IMR-90 (cell line): ENCODE measurements around the gene HLA-DMB. TPM values are rescaled to one million over a fixed set of nuclear protein-coding genes. Genes with fewer than 3 reads are reported as not detected.

Experiments used
- ATAC-seq: fragments of 200-7000 bp; cut with Tn5 transposase; 2 replicates; pipeline ENCODE4 v1.9.1; 2020; ENCODE audit warnings: low read depth, mild to moderate bottlenecking, moderate library complexity
- BruUV-seq: library from RNA; stranded (reverse); fragments of 400-500 nt; replicated peaks from 2 replicates; lab custom pipeline; 2021; lab: Mats Ljungman, UMichigan
- CTCF ChIA-PET: fragments of 300-600 bp; formaldehyde crosslinking; extraction: SDS; loops from one replicate; lab custom pipeline; 2021; ENCODE audit warnings: antibody characterized with exemption; lab: Yijun Ruan, JAX
- POLR2A ChIA-PET: fragments of 300-600 bp; sonication (Branson Sonifier 250); formaldehyde crosslinking; loops from one replicate; lab custom pipeline; 2022; ENCODE audit warnings: antibody characterized with exemption; ENCODE audit not compliant: unreplicated experiment; lab: Charles Lee
- DNase-seq: peaks from one replicate; pipeline ENCODE4 v3.0.0; 2013
- H2AFZ ChIP-seq: replicated peaks from 2 replicates; pipeline ENCODE3; 2013; ENCODE audit warnings: low read length, mild to moderate bottlenecking; ENCODE audit not compliant: poor library complexity
- H2AK5ac ChIP-seq: 2 replicates; pipeline ENCODE4 v1.6.1; 2013; ENCODE audit warnings: low read depth, low read length, inconsistent platforms
- H2AK9ac ChIP-seq: replicated peaks from 2 replicates; pipeline ENCODE3; 2013; ENCODE audit warnings: mild to moderate bottlenecking, low read depth, low read length, moderate library complexity; ENCODE audit not compliant: poor library complexity
- H2BK120ac ChIP-seq: 2 replicates; pipeline ENCODE4 v1.6.1; 2013; ENCODE audit warnings: low read depth, low read length, inconsistent platforms
- H2BK15ac ChIP-seq: 3 replicates; pipeline ENCODE4 v1.6.1; 2013; ENCODE audit warnings: low read depth, low read length, inconsistent platforms
- H2BK20ac ChIP-seq: 2 replicates; pipeline ENCODE4 v1.6.1; 2013; ENCODE audit warnings: low read depth, mild to moderate bottlenecking, inconsistent platforms, low read length, moderate library complexity
- H2BK5ac ChIP-seq: 2 replicates; pipeline ENCODE4 v1.6.1; 2013; ENCODE audit warnings: mild to moderate bottlenecking, low read depth, low read length, inconsistent platforms; ENCODE audit not compliant: poor library complexity, severe bottlenecking
- H3K14ac ChIP-seq: replicated peaks from 2 replicates; pipeline ENCODE4 v1.6.1; 2013; ENCODE audit warnings: low read depth, low read length, inconsistent platforms
- H3K18ac ChIP-seq: 2 replicates; pipeline ENCODE4 v1.6.1; 2013; ENCODE audit warnings: low read depth, low read length, control low read depth
- H3K23ac ChIP-seq: 2 replicates; pipeline ENCODE4 v1.6.1; 2013; ENCODE audit warnings: low read depth, low read length, inconsistent platforms
- H3K27ac ChIP-seq: 2 replicates; pipeline ENCODE4 v1.5.1; 2013; ENCODE audit warnings: mild to moderate bottlenecking, control low read depth, low read length; ENCODE audit not compliant: insufficient read depth
- H3K27me3 ChIP-seq: 2 replicates; pipeline ENCODE4 v1.6.1; 2013; ENCODE audit warnings: low read length; ENCODE audit not compliant: control insufficient read depth, insufficient read depth
- H3K36me3 ChIP-seq: 2 replicates; pipeline ENCODE4 v1.6.1; 2013; ENCODE audit warnings: low read length, mixed read lengths; ENCODE audit not compliant: control insufficient read depth, insufficient read depth
- H3K4ac ChIP-seq: 2 replicates; pipeline ENCODE4 v1.6.1; 2013; ENCODE audit warnings: low read depth, low read length, inconsistent platforms
- H3K4me1 ChIP-seq: 2 replicates; pipeline ENCODE4 v1.6.1; 2013; ENCODE audit warnings: low read length, mixed read lengths; ENCODE audit not compliant: control insufficient read depth, insufficient read depth
- H3K4me2 ChIP-seq: 2 replicates; pipeline ENCODE4 v1.6.1; 2013; ENCODE audit warnings: low read depth, mild to moderate bottlenecking, control low read depth, low read length, moderate library complexity
- H3K4me3 ChIP-seq: 2 replicates; pipeline ENCODE4 v1.5.1; 2013; ENCODE audit warnings: low read depth, mild to moderate bottlenecking, control low read depth, low read length, moderate library complexity; ENCODE audit not compliant: insufficient read depth
- H3K56ac ChIP-seq: 2 replicates; pipeline ENCODE4 v1.6.1; 2013; ENCODE audit warnings: low read length, inconsistent platforms; ENCODE audit not compliant: insufficient read depth; ENCODE audit errors: extremely low read depth
- H3K79me1 ChIP-seq, 2 experiments: 2 replicates each; pipeline ENCODE4 v1.6.1; 2013; ENCODE audit warnings: low read length in 2 of 2, inconsistent platforms in 1 of 2, low read depth in 1 of 2
- H3K9ac ChIP-seq: 2 replicates; pipeline ENCODE4 v1.6.1; 2013; ENCODE audit warnings: low read depth, low read length, control low read depth
- H3K9me1 ChIP-seq: 2 replicates; pipeline ENCODE4 v1.6.1; 2013; ENCODE audit warnings: low read length, inconsistent platforms; ENCODE audit not compliant: insufficient read depth
- H3K9me3 ChIP-seq: 2 replicates; pipeline ENCODE4 v1.6.1; 2013; ENCODE audit warnings: low read length; ENCODE audit not compliant: control insufficient read depth, insufficient read depth
- H4K20me1 ChIP-seq: 2 replicates; pipeline ENCODE4 v1.6.1; 2013; ENCODE audit warnings: low read length, inconsistent platforms; ENCODE audit not compliant: insufficient read depth
- H4K5ac ChIP-seq: 2 replicates; pipeline ENCODE4 v1.6.1; 2013; ENCODE audit warnings: mild to moderate bottlenecking, low read depth, low read length, control low read depth
- H4K8ac ChIP-seq, 2 experiments: 2 replicates each; pipeline ENCODE4 v1.6.1; 2013; ENCODE audit warnings: low read depth in 2 of 2, low read length in 2 of 2, control low read depth in 1 of 2, inconsistent platforms in 1 of 2
- H4K91ac ChIP-seq: 2 replicates; pipeline ENCODE4 v1.6.1; 2013; ENCODE audit warnings: low read depth, low read length, inconsistent platforms; ENCODE audit not compliant: insufficient read depth
- BHLHE40 ChIP-seq: fragments of 150-350 bp; IDR thresholded peaks from 2 replicates; pipeline ENCODE4 v1.6.1; 2016; ENCODE audit warnings: mild to moderate bottlenecking, low read depth, low read length
- CEBPB ChIP-seq: IDR thresholded peaks from 2 replicates; pipeline ENCODE4 v1.6.1; 2012; ENCODE audit warnings: low read depth, low read length, improper control_type of control experiment
- CHD1 ChIP-seq: IDR thresholded peaks from 2 replicates; pipeline ENCODE4 v1.6.1; 2012; ENCODE audit warnings: low read depth, low read length, improper control_type of control experiment
- CTCF ChIP-seq: conservative IDR thresholded peaks from 2 replicates; pipeline ENCODE4 v1.5.1; 2012; ENCODE audit warnings: mild to moderate bottlenecking, low read depth, low read length, improper control_type of control experiment
- ELK1 ChIP-seq: fragments of 150-350 bp; IDR thresholded peaks from 2 replicates; pipeline ENCODE4 v1.6.1; 2016; ENCODE audit warnings: low read depth, mild to moderate bottlenecking, low read length, moderate library complexity, borderline replicate concordance
- FOS ChIP-seq: fragments of 150-350 bp; IDR thresholded peaks from 2 replicates; pipeline ENCODE4 v1.6.1; 2016; ENCODE audit warnings: low read depth, low read length
- MAFK ChIP-seq: IDR thresholded peaks from 2 replicates; pipeline ENCODE4 v1.6.1; 2012; ENCODE audit warnings: low read depth, low read length, improper control_type of control experiment
- MAZ ChIP-seq: IDR thresholded peaks from 2 replicates; pipeline ENCODE4 v1.6.1; 2012; ENCODE audit warnings: low read depth, mild to moderate bottlenecking, low read length, improper control_type of control experiment, moderate library complexity, borderline replicate concordance
- MXI1 ChIP-seq: IDR thresholded peaks from 2 replicates; pipeline ENCODE4 v1.6.1; 2012; ENCODE audit warnings: low read depth, mild to moderate bottlenecking, low read length, moderate library complexity, borderline replicate concordance
- NFE2L2 ChIP-seq: fragments of 150-350 bp; IDR thresholded peaks from 2 replicates; pipeline ENCODE4 v1.6.1; 2016; ENCODE audit warnings: low read depth, mild to moderate bottlenecking, low read length
- POLR2A ChIP-seq: IDR thresholded peaks from 2 replicates; pipeline ENCODE4 v1.6.1; 2012; ENCODE audit warnings: mild to moderate bottlenecking, low read depth, low read length
- RAD21 ChIP-seq: IDR thresholded peaks from 2 replicates; pipeline ENCODE4 v1.6.1; 2012; ENCODE audit warnings: low read length, improper control_type of control experiment
- RCOR1 ChIP-seq: IDR thresholded peaks from 2 replicates; pipeline ENCODE4 v1.6.1; 2012; ENCODE audit warnings: mild to moderate bottlenecking, low read length, improper control_type of control experiment; ENCODE audit not compliant: insufficient replicate concordance
- RFX5 ChIP-seq: IDR thresholded peaks from 2 replicates; pipeline ENCODE4 v1.8.0; 2012; ENCODE audit warnings: low read depth, mild to moderate bottlenecking, low read length, moderate library complexity
- SMC3 ChIP-seq: fragments of 150-350 bp; IDR thresholded peaks from 2 replicates; pipeline ENCODE4 v1.6.1; 2016; ENCODE audit warnings: low read depth, mild to moderate bottlenecking, antibody characterized with exemption, low read length, moderate library complexity
- USF2 ChIP-seq: fragments of 150-350 bp; IDR thresholded peaks from 2 replicates; pipeline ENCODE4 v1.6.1; 2017; ENCODE audit warnings: mild to moderate bottlenecking, antibody characterized with exemption, low read length, low read depth
- WGBS, 2 experiments: methylation state at CpG; one replicate each; pipeline versions ENCODE4 v1.1.5 to v1.1.7; 2013; ENCODE audit warnings: missing lambda C conversion rate in 2 of 2; ENCODE audit not compliant: insufficient read length in 1 of 2; ENCODE audit errors: extremely low coverage in 2 of 2; 5-methylcytosine and 5-hydroxymethylcytosine counted together
- dilution Hi-C: fragments of 300-500 bp; cut with HindIII; formaldehyde crosslinking; loops from one replicate; pipeline ENCODE4 v1.14.3; 2018; ENCODE audit warnings: low sequenced_read_pairs; ENCODE audit not compliant: unreplicated experiment
- in situ Hi-C: fragments of 300-500 bp; cut with MboI; formaldehyde crosslinking; loops from 3 replicates; pipeline ENCODE4 v1.14.3; 2019; ENCODE audit warnings: low sequenced_read_pairs, inconsistent platforms, mixed read lengths
- intact Hi-C: fragments of 100-400 bp; cut with micrococcal nuclease; formaldehyde crosslinking; loops from 2 replicates; pipeline ENCODE4 v1.10.0; 2022
- polyA plus RNA-seq, 3 experiments: library from polyadenylated mRNA; depleted of rRNA; stranded (reverse); fragments of >200 nt; gene quantifications; 2 replicates each; pipeline ENCODE4 v1.2.3, GENCODE V29; 2012; ENCODE audit warnings: low replicate concordance in 1 of 3
- total RNA-seq: library from RNA; depleted of rRNA; stranded (reverse); fragments of >200 nt; gene quantifications from 2 replicates; pipeline ENCODE4 v1.2.3, GENCODE V29; 2012

HLA-DMB gene
- total and polyA plus RNA-seq, 2 of the 4 experiments (the other 2 are of a cell fraction): 0.18 to 0.19 TPM

- H2AK9ac ChIP-seq: no peak overlapping the region
- no peaks in the 10 kb centered on the region for H3K36me3 ChIP-seq
- no peak overlapping the region for H3K23ac ChIP-seq
- H4K91ac ChIP-seq: no peak overlapping the region
- BruUV-seq: no TSS peak
- no peak overlapping the region for H4K8ac ChIP-seq
- dilution Hi-C loops (no loop called here), intact Hi-C loops (no loop called here), in situ Hi-C loops (no loop called here)
- no peak overlapping the region for H2BK15ac ChIP-seq
- H3K27ac ChIP-seq: no peak overlapping the region
- peaks cover 9% of the 10 kb centered on the region for H3K27me3 ChIP-seq
- H3K4me1 ChIP-seq: no peaks in the 10 kb centered on the region
- ChIA-PET CTCF (interaction anchor here (1.8 kb wide), 1 partner anchor 27 kb away, joined by 5 read pairs; no protein-coding TSS in a partner anchor), POLR2A (interaction anchor here (0.5 kb wide), 1 partner anchor 60 kb away, joined by 3 read pairs; the partner anchor contains the start of gene TAP1)
- H3K18ac ChIP-seq: no peak overlapping the region
- no peaks in the 10 kb centered on the region for H3K9me3 ChIP-seq
- H2BK120ac ChIP-seq: no peak overlapping the region
- no peak for DNase-seq
- H2BK20ac ChIP-seq: no peak overlapping the region
- H3K9ac ChIP-seq: no peak overlapping the region
- no peak overlapping the region for H2AK5ac ChIP-seq
- H4K20me1 ChIP-seq: no peaks in the 10 kb centered on the region
- no peak overlapping the region for H3K14ac ChIP-seq
- no peaks in the 10 kb centered on the region for H3K79me1 ChIP-seq
- no peak overlapping the region for H3K4ac ChIP-seq
- no peak overlapping the region for H2BK5ac ChIP-seq
- no peak overlapping the region for H3K4me3 ChIP-seq
- H3K56ac ChIP-seq: no peak overlapping the region
- WGBS, 2 experiments: no CpG with 5 or more reads among the region's 1 CpG
- no peak overlapping the region for H2AFZ ChIP-seq
- no peaks in the 10 kb centered on the region for H3K9me1 ChIP-seq
- TF ChIP-seq MAFK (no peak), SMC3 (no peak), BHLHE40 (no peak), RCOR1 (no peak), FOS (no peak), RFX5 (no peak), MAZ (no peak), CTCF (no peak), RAD21 (no peak), USF2 (no peak), CHD1 (no peak), MXI1 (no peak), NFE2L2 (no peak), ELK1 (no peak), CEBPB (no peak), POLR2A (no peak)
- H4K5ac ChIP-seq: no peak overlapping the region
- no peak for ATAC-seq
- no peak overlapping the region for H3K4me2 ChIP-seq
These were observed 27.9 kb downstream of the HLA-DMB start for GRCh38 chr6:32912951-32913350.
